Caki2 (cell line): ENCODE results near the gene GDPD5. TPM values are rescaled to one million over a fixed set of nuclear protein-coding genes. Genes with fewer than 3 reads are reported as not detected.
A peak's percentile ranks its signal among the peaks of the same experiment; 100 is the strongest.

Experiments
- DNase-seq: peaks from one replicate; pipeline ENCODE4 v3.0.0-alpha.2; 2015; ENCODE audit warnings: low read depth
- in situ Hi-C: cut with HindIII; loops from 2 replicates; pipeline ENCODE4 v1.10.0; 2016; ENCODE audit warnings: low sequenced_read_pairs, low pct_unique_long_range_greater_than_20kb, mixed read lengths
- total RNA-seq: library from RNA; depleted of rRNA; stranded (reverse); fragments of >200 nt; shearing (Covaris generic); gene quantifications from 2 replicates; pipeline ENCODE4 v1.2.3, GENCODE V29; 2014; ENCODE audit warnings: low replicate concordance

Gene GDPD5
- total RNA-seq, 1 experiment from 2014 or later = 1.6 TPM

DNA sequence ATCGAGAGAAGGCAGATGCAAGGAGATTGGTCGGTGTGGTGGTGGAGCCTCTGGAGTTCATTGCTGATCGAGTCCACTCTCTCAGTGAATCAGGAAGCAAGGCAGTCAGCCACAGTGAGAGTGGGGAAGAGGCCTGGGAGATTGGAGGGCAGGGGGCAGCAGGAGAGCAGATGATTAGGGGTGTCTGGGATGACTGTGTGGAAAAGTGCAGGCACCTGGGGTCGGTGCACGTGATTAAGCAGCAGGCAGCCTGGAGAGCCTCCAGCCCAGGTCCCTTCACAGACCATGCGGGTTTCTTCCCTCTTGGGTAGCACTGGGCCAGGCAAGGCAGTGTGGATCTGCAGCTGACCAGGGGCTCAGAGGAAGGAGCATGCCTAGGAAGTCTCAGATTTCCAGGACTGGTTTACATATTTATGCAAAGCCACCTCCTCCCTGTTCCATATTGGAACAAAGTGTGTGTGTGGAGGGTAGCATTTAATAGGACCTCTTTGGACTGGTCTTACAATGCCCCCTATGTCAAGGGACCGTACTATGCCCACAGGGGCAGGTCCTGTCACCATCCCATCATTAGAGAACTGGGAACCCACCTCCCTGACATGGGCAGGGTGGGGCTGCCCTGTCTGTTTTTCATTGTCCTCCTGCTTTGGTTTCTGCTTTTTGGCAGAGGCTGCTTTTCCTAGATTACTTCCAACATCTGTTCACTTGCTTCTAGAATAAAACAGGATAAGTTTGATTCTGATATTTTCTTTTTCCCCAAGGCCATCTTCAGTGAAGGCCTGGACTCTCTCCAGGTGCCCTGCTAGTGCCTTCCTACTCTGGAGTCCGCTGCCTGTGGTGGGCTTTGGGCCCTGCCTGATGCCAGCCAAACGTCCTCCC, 14.0 kb upstream of the GDPD5 start:
- in situ Hi-C loops = no loop called here

DNA sequence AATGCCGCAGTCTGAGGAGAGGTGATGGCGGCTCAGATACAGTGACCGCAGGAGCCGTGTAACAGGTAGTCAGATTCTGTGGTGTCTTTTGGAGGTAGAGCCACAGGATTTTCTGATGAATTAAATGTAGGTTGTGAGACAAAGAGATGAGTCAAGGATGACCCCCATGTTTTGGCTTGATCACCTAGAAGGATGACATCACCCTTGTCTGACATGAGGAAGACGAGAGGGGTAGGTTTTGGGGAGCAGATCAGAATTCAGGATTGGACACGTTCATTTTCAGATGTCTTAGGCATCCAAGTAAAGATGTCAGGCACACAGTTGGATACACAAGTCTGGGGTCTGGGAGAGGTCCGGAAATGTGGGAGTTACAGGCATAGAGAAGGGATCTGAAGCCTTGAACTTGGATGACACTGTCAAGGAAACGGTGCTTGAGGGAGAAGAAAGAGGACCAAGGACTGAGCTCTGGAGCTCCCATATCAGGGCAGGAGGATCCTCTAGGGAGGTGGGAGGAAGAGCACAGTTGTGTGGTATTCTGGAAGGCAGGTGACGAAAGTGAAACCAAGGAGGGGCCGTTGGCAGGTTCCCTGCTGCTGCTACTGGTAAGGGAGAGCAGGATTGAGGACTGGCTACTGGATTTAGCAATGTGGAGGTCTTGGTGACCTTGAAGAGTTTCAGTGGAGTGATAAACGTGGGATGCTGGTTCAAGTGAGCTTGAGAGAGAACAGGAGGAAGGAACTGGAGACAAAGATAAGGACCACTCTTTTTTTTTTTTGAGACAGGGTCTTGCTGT, 12.6 kb upstream of the GDPD5 start:
- in situ Hi-C loops = no loop called here
- DNase-seq = no peak

More for the DNA sequence above, 14.0 kb upstream of the GDPD5 start:
- DNase-seq = no peak

DNA sequence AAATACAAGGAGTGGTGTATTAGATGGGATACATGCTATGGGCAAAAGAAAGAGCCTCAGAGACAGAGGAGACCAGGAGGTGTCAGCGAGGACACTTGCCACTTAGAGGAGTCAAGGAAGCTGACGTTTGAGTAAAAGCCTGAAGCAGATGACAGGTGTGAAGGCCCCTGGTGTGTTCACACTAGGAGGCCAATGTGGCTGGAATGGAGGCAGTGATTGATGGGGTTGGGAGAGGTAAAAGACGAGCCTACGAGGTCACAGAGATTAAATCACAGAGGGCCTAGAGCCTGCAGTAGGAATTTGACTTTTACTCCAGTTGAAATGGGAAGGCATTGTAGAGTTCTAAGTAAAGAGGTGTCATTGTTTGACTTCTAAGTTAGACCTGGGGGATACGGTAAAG, 12.0 kb upstream of the GDPD5 start:
- DNase-seq = no peak
- in situ Hi-C loops = no loop called here

DNA sequence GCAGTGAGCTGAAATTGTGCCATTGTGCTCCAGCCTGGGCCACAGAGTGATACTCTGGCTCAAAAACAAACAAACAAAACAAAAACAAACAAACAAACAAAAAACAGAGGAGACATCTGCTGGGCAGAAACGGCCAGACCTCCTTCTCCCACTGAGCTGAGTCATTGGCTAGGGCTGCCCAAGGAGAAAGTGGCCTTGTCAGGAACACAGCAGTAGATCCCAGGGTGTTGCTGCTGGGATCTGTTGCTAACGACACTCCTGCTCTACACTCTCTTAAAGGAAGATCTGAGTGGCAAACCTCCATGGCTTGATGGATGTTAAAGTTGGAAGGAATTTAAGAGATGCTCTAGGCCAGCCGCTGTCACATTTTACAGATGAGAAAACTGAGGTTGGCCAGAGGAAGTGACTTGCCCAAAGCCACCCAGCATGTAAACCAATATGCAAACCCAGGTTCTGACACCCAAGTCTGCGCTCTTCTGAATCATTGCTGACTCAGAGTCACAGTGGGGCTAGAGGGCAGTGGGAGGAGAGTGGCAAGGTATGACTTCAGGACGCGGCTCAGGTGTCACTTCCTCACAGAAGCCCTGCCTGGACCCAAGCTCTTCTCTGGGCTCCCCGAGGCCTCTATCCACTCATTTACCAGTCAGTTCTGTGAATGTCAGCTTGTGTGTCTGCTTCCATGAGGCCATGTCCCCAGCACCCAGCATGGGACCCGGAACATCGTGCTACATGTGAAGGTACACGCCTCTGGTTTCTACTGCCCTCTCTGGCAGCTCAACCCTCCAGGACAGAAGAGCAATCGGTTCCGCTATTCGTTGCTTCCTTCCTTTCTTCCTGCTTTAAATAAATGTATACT, 11.3 kb upstream of the GDPD5 start:
- peak; percentile 18 for DNase-seq
- in situ Hi-C loops = no loop called here

DNA sequence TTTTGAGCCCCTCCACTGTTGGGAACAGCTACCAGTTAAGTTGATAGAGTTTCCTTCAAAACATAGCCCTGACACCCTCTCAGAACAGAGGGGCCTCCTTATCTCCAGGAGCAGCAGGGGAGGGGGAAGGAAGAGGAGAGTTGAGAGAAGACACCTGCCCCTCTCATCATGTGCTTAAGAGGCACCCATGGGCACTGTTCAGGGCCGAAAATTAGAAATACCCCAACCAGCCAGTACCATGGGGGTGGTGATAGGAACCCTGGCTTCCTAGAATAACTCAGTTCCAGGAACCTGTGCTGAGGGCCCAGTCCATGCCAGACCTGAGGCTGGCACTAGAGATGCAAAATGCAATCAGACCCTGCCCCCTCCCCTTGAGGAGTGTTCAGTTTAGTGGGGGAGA, 9.3 kb upstream of the GDPD5 start:
- DNase-seq = no peak
- in situ Hi-C loops = no loop called here

DNA sequence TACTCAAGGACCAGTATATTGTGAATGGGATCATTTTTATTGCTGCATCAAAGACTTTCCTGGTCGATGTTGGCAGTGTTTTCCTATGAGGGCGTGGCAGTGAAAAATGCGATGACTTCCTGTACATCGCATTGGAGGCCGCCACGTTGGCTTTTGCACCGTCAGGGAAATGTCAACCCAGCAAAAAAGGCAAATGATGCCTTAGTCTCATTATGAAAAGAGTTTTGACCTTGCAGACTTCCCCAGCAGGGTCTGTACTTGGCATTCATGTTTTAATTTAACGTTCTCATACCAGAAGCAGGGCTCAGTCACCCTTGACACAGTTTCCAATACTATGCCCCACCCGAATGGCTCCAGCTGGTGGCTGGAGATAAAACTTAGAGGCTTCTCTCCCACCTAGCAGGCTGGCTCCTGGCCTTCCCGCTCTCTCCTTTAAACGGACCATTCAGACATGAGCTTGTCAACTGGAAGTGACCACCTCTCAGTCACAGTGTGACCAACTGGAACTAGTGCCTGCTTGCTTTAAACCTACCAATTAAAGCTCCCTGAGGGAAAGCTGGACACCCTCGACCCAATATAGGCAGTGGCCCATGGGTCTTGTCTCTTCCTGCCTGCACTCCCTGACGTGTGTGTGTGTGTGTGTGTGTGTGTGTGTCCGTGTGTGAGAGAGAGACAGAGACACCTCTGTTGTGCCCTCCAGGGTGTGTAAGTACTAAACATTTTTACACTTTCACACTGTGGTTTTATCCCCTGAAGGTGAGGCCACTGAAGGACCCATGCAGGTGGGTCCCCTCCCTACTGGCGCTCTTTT, 8.7 kb upstream of the GDPD5 start:
- DNase-seq = peak; percentile 16
- in situ Hi-C loops = no loop called here

DNA sequence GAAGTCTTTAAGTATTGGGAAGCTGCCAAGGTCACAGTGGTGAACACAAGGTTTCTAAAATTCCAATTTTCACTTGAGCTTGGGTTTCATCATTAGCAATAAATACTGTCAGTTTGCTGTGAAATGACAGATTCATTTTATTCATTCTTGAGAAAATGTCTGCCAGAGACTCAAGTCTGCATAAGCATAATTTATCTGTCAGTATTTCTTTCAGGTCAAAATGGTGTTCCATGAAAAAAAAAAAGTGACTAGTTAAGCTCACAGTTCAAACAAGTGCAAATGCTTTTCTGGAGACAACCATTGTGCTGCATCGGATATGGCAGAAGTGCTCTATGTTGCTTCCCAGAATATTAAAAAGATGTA, 8.1 kb upstream of the GDPD5 start:
- DNase-seq = no peak
- in situ Hi-C loops = no loop called here

DNA sequence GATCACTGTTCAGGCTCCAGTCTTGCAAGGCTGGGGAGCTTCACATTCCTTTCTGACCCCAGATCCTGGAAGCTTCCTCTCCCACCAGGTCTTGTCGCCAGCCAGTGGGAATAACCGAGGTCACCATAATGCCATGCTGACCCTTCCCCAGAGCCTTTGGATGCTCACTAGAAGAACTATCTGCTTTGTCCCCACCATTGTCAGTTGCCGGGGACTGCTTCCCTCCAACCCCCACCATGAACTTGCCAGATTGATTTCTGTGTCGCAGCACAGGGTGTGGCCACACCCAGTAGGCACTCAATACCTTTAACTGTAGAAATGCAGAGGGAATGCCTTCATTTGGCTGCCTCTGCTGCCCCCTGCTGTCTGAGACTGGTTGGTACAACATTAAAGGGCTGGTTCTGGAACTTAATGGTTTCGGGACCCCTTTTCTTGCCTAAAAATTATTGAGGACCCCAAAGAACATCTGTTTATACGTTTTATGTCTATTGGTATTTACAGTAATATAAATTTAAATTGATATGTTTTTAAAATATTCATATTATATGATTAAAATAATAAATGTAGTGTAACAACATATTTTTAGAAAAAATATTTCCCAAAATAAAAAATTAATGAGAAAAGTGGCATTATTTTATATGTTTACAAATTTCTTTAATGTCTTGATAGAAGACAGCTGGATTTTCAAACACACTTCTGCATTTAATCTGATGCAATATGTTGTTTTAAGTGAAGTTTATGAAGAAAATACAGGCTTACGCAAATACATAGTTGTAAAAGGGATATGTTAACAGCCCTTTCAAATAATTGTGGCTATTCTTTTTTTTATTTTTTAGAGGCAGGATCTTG, 6.7 kb upstream of the GDPD5 start:
- in situ Hi-C loops = no loop called here
- DNase-seq = peak; percentile 38

DNA sequence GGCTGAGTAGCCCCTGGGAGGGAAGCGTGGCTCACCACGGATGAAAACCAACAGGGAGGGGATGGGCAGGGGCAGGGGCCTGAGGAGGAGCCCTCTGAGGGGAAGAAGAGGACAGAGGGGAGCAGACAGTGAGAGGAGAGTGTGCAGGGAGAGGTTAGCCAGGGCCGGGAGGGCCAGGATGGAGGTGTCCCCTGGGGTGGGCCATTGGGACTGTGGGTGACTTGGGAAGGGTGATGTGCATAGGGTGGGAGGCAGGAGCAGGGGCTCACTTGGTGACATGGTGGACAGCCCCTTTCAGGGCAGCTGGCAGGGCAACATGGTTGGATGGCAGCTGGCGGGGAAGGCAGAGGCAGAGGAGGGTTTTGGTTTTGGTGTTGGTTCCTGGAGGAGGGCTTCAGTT, 5.6 kb upstream of the GDPD5 start:
- DNase-seq = no peak
- in situ Hi-C loops = no loop called here

DNA sequence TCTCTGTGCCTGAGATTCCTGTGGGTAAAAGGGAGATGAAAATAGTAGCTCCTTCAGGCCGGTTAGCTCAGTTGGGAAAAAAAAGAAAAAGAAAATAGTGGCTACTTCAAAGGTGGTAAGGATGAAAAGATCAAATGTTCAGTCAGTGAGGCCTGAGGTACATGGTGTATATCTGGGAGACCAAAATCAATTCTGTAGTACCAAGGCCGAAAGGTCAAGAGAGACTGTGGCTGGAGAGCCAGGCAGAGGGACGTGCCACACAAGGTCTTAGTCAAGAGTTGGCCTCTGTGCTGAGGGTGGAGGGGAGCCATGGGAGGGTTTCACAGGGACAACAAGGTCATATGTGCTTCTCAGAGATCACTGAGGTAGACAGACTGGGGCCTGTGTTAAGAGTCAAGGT, 4.8 kb upstream of the GDPD5 start:
- DNase-seq = no peak
- in situ Hi-C loops = no loop called here

DNA sequence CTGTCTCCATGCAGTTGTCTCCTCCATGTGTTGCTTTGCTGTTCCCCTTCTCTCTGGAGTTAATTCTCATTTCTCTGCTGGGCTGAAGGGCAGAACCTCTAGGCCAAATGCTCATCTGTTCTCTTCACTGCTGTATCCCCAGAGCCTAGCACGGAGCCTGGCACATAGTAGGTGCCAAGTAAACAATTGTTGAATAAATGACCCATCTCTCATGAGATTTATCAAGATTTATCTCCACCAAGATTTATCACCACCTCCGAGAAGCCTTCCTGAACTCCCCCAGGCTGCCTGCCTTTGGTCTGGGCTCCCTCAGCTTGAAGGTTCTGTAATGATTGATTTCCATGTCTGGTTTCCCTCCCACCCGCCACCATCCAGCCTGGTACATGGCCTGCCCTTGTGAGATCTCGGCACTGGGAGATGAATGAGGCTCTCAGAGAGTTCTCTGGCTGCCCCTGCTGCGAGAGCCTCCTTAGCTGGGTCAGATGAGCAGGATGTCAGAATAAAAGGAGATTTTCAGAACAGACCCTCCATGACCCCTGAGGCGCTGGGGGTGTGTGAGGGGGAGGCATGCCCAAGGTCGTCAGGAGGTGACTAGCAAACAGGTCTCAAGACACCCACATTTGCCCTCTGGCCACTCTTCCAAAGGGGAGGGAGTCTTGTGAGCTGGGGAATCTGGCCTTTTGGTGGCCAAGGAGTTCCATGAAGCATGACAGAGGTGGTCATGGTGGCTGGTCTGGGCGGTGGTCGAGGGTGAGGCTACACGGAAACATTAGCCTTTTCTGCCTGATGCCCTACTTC, 2.4 kb upstream of the GDPD5 start:
- in situ Hi-C loops = no loop called here

DNA sequence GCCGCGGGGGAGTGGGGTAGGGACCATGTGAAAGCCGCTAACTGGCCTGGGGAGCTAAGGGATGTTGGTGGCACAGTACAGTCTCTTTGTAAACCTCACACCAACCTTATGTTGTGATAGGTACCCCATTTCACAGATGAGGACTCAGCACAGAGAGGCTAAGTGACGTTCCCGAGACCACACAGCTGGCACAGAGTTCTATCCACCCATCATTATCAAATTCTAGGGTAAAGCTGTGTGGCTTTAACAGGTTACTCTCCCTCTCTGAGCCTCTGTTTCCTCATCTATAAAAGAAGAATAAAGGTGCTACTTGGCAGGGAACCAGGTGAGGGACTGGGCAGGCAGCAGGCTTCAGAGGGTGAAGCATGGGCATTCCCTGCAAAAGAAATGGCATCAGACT, 1.4 kb upstream of the GDPD5 start:
- in situ Hi-C loops = no loop called here
- DNase-seq = no peak

More for the DNA sequence above, 2.4 kb upstream of the GDPD5 start:
- peak; percentile 48 for DNase-seq

DNA sequence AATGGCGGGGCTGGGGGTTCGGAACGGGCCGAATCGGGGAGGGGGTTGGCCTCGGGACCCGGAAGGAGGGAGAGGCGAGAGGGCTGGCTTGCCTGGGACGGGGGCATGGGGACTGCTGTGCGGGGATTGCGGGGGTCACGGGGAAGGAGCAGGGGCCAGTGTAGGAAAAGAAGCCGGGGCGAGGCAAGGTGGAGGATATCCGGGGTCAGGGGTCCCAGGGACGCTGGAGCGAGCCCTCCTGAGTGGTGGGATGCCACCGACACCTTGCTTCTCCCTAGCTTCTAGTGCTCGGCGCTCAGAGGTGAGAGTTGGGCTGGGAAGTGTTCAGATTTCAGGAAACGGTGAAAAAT, 426 bp upstream of the GDPD5 start:
- no peak for DNase-seq
- in situ Hi-C loops = no loop called here

DNA sequence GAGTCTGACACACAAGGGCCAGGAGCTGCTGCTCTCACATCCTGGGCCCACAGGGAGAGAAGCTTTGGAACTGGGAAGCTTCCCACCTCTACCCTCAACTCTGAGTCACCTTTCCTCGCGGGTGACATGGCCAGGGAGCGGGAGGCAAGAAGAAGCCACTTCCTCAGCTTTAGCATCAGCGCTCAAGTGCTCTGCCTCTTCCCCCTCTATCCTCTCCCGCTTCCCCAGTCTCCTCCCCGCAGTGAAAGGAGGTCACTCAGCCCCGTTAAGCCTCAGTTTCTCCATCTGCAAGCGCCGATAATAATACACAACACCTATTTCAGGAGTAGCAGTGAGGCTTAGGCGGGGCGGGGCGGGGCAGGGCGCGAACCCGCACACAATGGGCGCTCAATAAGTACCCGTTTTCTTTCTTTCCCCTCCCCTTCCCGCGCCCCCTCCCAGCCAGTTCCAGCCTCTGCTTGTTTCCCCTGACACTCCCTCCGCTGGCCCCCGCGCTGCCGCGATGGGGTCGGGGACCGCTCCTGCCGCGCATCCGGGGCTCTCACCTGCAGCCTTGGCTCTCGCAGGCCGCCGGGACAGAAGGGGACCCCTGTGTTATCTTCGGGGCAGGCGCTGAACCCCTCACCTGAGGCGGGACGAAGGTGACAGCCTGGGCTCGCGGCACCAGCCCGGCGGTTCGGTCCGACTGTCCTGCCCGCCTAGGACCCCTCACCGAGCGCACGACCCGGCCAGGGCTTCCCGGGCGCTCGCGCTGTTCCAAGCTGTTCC, 892 bp downstream of the GDPD5 start:
- no peak for DNase-seq
- in situ Hi-C loops = no loop called here

DNA sequence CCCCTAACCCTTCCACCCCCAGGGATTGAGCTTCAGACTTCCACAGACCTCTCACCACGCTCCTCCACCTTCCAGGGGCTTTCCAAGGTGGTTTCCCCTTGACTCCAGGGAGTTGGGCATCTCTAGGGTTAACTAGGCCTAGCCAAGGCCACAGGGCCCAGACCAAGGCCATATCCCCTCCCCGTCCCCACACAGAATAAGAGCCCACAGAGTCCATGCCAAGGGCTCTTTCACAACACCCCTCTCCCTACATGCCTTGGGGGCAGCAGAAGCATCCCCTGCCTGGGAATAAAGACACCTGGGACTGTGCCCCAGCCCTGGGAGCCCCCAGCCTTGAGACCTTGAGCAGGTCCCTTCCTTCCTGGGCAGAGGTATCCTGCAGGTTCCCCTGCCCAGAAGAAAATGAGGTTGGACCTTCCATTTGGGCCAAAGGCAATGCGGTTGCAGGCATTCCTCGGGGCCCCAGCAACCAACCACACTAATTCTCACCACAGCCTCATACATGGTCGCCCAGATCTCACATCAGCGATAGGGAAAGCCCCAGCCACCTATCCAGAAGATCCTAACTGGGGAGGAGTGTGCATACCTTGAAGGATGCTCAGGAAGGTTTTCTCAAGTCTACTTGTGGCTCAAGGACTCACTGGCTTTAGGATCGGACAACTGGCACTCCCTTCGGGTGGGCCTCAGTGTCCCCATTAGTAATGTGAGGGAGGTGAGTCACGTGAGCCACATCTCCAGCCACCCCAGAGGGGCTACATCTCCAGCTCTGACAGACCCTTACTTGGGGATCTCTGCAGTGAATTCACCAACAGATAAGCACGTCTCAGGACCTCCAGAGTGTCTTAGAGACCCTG, 1.7 kb downstream of the GDPD5 start:
- no peak for DNase-seq
- in situ Hi-C loops = no loop called here
